ENCODE results near the gene MRPS11. TPM values are rescaled to one million over a fixed set of nuclear protein-coding genes. Genes with fewer than 3 reads are reported as not detected.

The MRPS11 gene
- total and polyA plus RNA-seq, 10 of the 15 experiments (the other 5 are each of a cell fraction or from before 2014, with no cell fraction given) = 37.1 to 148 (median 68.7) TPM

- no peak for TF ChIP-seq NFYA (IDR thresholded peaks at IDR 0.05; ENCODE audit: borderline replicate concordance, low read depth, low read length)
- TF ChIP-seq PKNOX1 (IDR thresholded peaks at IDR 0.05) = no peak
- TF ChIP-seq LARP7 (IDR thresholded peaks at IDR 0.05) = peak; percentile 51; the same call in 1 of the 2 replicates
- no peak for TF ChIP-seq SMARCA5 (IDR thresholded peaks at IDR 0.05)
- no peak for TF ChIP-seq ZNF384 (IDR thresholded peaks at IDR 0.05; ENCODE audit: borderline replicate concordance, low read depth, low read length)
- no peak for TF ChIP-seq NFXL1 (IDR thresholded peaks at IDR 0.05; ENCODE audit: borderline replicate concordance)
- no peak for TF ChIP-seq ZBED1 (IDR thresholded peaks at IDR 0.05; ENCODE audit: borderline replicate concordance)
- peak; percentile 92; the same call in 1 of the 2 replicates for TF ChIP-seq ZNF207 (IDR thresholded peaks at IDR 0.05; ENCODE audit: borderline replicate concordance)
- TF ChIP-seq ELK1 (IDR thresholded peaks at IDR 0.05; ENCODE audit: low read depth, low read length) = peak; percentile 78; the same call in 1 of the 2 replicates
- 0 out of 2 replicates have a peak, but pooled peaks have one; percentile 61 for TF ChIP-seq SMAD5 (IDR thresholded peaks at IDR 0.05; ENCODE audit: low read depth)
- peak; percentile 13 for TF ChIP-seq SP1 (IDR thresholded peaks at IDR 0.05; ENCODE audit: low read depth, low read length)
- TF ChIP-seq ESRRA (IDR thresholded peaks at IDR 0.05; ENCODE audit: low read length) = peak; percentile 58; the same call in 1 of the 2 replicates
- no peak for TF ChIP-seq ZNF24 (IDR thresholded peaks at IDR 0.05)
- 0 out of 2 replicates have a peak, but pooled peaks have one; percentile 1 for TF ChIP-seq SPI1 (IDR thresholded peaks at IDR 0.05; ENCODE audit: borderline replicate concordance, insufficient read depth, low read depth, low read length)
- no peak for TF ChIP-seq ZZZ3 (IDR thresholded peaks at IDR 0.05; ENCODE audit: control insufficient read depth, insufficient read length, low read depth)
- TF ChIP-seq EP300 (IDR thresholded peaks at IDR 0.05; ENCODE audit: borderline replicate concordance in 1 of 2, control insufficient read depth in 1 of 2, low read depth in 2 of 2, low read length in 2 of 2) = no peak
- TF ChIP-seq PRDM15 (CRISPR knock-in tag; IDR thresholded peaks at IDR 0.05) = no peak
- peak; percentile 82 for TF ChIP-seq MXI1 (IDR thresholded peaks at IDR 0.05; ENCODE audit: low read depth, low read length)
- peak; percentile 93 for TF ChIP-seq BCLAF1 (IDR thresholded peaks at IDR 0.05)
- TF ChIP-seq TCF12 (IDR thresholded peaks at IDR 0.05; ENCODE audit: low read depth, low read length) = peak; percentile 81
These were observed at the start of gene MRPS11, which contains the start of gene MRPL46 (continued) for GRCh38 chr15:88467073-88467934.
